OCI-LY7 (cell line): ENCODE results near the gene ZNF750. TPM values are rescaled to one million over a fixed set of nuclear protein-coding genes. Genes with fewer than 3 reads are reported as not detected.
A peak's percentile ranks its signal among the peaks of the same experiment; 100 is the strongest.

ENCODE experiments used
- BruUV-seq: library from RNA; stranded (reverse); fragments of 400-500 nt; replicated peaks from 2 replicates; lab custom pipeline; 2021; lab: Mats Ljungman, UMichigan
- CTCF ChIA-PET: fragments of 300-600 bp; sonication (Branson Sonifier 250); formaldehyde crosslinking; loops from one replicate; lab custom pipeline; 2022; ENCODE audit warnings: antibody characterized with exemption; ENCODE audit not compliant: unreplicated experiment; lab: Charles Lee
- POLR2A ChIA-PET: fragments of 300-600 bp; sonication (Branson Sonifier 250); formaldehyde crosslinking; loops from one replicate; lab custom pipeline; 2022; ENCODE audit warnings: antibody characterized with exemption; lab: Charles Lee
- DNase-seq: peaks from one replicate; pipeline ENCODE4 v3.0.0-alpha.2; 2015; ENCODE audit warnings: low spot score
- H2AFZ ChIP-seq: fragments of 200-600 bp; sonication (generic), shearing (Covaris generic); 2 replicates; pipeline ENCODE4 v1.6.1; 2014; ENCODE audit warnings: mild to moderate bottlenecking, antibody characterized with exemption, low read length, moderate library complexity
- H3K27ac ChIP-seq: fragments of 200-600 bp; sonication (generic); 2 replicates; pipeline ENCODE4 v1.5.1; 2014; ENCODE audit warnings: mixed run types, low read depth, mild to moderate bottlenecking, moderate library complexity, low read length, inconsistent platforms; ENCODE audit not compliant: poor library complexity, severe bottlenecking
- H3K36me3 ChIP-seq: fragments of 200-600 bp; sonication (generic); 2 replicates; pipeline ENCODE4 v1.6.1; 2014; ENCODE audit warnings: mild to moderate bottlenecking, antibody characterized with exemption, low read length, moderate library complexity, mixed read lengths; ENCODE audit not compliant: insufficient read depth
- H3K4me1 ChIP-seq: fragments of 200-600 bp; sonication (generic); 2 replicates; pipeline ENCODE4 v1.5.1; 2014; ENCODE audit warnings: mild to moderate bottlenecking, low read length; ENCODE audit not compliant: insufficient read depth, poor library complexity, severe bottlenecking
- H3K4me2 ChIP-seq: fragments of 200-600 bp; sonication (generic); 2 replicates; pipeline ENCODE4 v1.6.1; 2014; ENCODE audit warnings: mild to moderate bottlenecking, low read length
- H3K4me3 ChIP-seq: fragments of 200-600 bp; sonication (generic); 2 replicates; pipeline ENCODE4 v1.5.1; 2014; ENCODE audit warnings: mild to moderate bottlenecking, low read depth, low read length; ENCODE audit not compliant: poor library complexity, severe bottlenecking
- H3K79me2 ChIP-seq: fragments of 200-600 bp; sonication (generic); 2 replicates; pipeline ENCODE4 v1.6.1; 2016; ENCODE audit warnings: low read depth, mild to moderate bottlenecking, low read length, moderate library complexity, mixed read lengths; ENCODE audit not compliant: insufficient read depth
- H3K9me2 ChIP-seq: fragments of 200-600 bp; sonication (generic); 2 replicates; pipeline ENCODE4 v1.6.1; 2016; ENCODE audit warnings: mild to moderate bottlenecking, low read length, mixed read lengths; ENCODE audit not compliant: insufficient read depth
- H3K9me3 ChIP-seq: fragments of 200-600 bp; sonication (generic); 2 replicates; pipeline ENCODE4 v1.6.1; 2014; ENCODE audit warnings: mild to moderate bottlenecking, mixed run types, low read length, mixed read lengths
- H4K20me1 ChIP-seq: fragments of 200-600 bp; sonication (generic); 2 replicates; pipeline ENCODE4 v1.6.1; 2014; ENCODE audit warnings: mild to moderate bottlenecking, antibody characterized with exemption, low read length, moderate library complexity, mixed read lengths; ENCODE audit not compliant: insufficient read depth
- CTCF ChIP-seq: fragments of 200-600 bp; sonication (generic); conservative IDR thresholded peaks from 2 replicates; pipeline ENCODE4 v1.5.1; 2014; ENCODE audit warnings: mild to moderate bottlenecking, antibody characterized with exemption, low read length, moderate library complexity, mixed read lengths
- EZH2phosphoT487 ChIP-seq: fragments of 200-600 bp; sonication (generic); IDR thresholded peaks from 2 replicates; pipeline ENCODE4 v1.6.1; 2018; ENCODE audit warnings: low read depth, borderline replicate concordance, mild to moderate bottlenecking, mixed run types, antibody characterized with exemption, low read length, moderate library complexity, mixed read lengths
- intact Hi-C: fragments of 100-400 bp; cut with micrococcal nuclease; formaldehyde crosslinking; loops from one replicate; pipeline ENCODE4 v1.10.0; 2022; ENCODE audit not compliant: unreplicated experiment
- total RNA-seq, 2 experiments: library from RNA; depleted of rRNA in 1 of 2; stranded (reverse); fragments of >200 nt in 1 of 2; shearing (Covaris generic) in 1 of 2; gene quantifications; 2 replicates each; pipeline ENCODE4 v1.2.3, GENCODE V29; 2014 to 2022

ZNF750 gene
- total RNA-seq, 2 experiments from 2014 or later, result not detected

GRCh38 chr17:82808921-82809905, 30.6 kb downstream of the ZNF750 start:
- intact Hi-C loops, result no loop called here
- Histone ChIP-seq H3K4me2 (no peak overlapping the region), H3K9me2 (no peaks in the 10 kb centered on the region), H3K36me3 (peaks cover 56% of the 10 kb centered on the region), H3K9me3 (no peaks in the 10 kb centered on the region), H3K79me2 (no peaks in the 10 kb centered on the region), H4K20me1 (no peaks in the 10 kb centered on the region), H2AFZ (no peak overlapping the region), H3K4me1 (no peaks in the 10 kb centered on the region), H3K27ac (no peak overlapping the region), H3K4me3 (no peak overlapping the region)
- BruUV-seq, result no TSS peak
- no peak for DNase-seq
- no peak for TF ChIP-seq EZH2phosphoT487
- TF ChIP-seq CTCF, result no peak
- CTCF ChIA-PET, result no interaction called here
- POLR2A ChIA-PET, result no interaction called here

GRCh38 chr17:82808006-82808405, 31.8 kb downstream of the ZNF750 start:
- intact Hi-C loops, result no loop called here
- H2AFZ ChIP-seq, result no peak overlapping the region
- ChIA-PET POLR2A (no interaction called here), CTCF (no interaction called here)
- peaks cover 56% of the 10 kb centered on the region for H3K36me3 ChIP-seq
- peak overlapping the region; percentile 16 for H3K27ac ChIP-seq
- H3K9me3 ChIP-seq, result no peaks in the 10 kb centered on the region
- no peaks in the 10 kb centered on the region for H3K9me2 ChIP-seq
- no peak overlapping the region for H3K4me3 ChIP-seq
- no peak for TF ChIP-seq EZH2phosphoT487
- TF ChIP-seq CTCF, result no peak
- no peak for DNase-seq
- no peaks in the 10 kb centered on the region for H3K4me1 ChIP-seq
- no peaks in the 10 kb centered on the region for H4K20me1 ChIP-seq
- no peaks in the 10 kb centered on the region for H3K79me2 ChIP-seq
- BruUV-seq, result no TSS peak
- no peak overlapping the region for H3K4me2 ChIP-seq

- no peaks in the 10 kb centered on the region for H3K9me3 ChIP-seq
- H3K4me2 ChIP-seq, result no peak overlapping the region
- no TSS peak for BruUV-seq
- DNase-seq, result no peak
- CTCF ChIA-PET, result no interaction called here
- peaks cover 56% of the 10 kb centered on the region for H3K36me3 ChIP-seq
- POLR2A ChIA-PET, result no interaction called here
- no peak overlapping the region for H2AFZ ChIP-seq
- H4K20me1 ChIP-seq, result no peaks in the 10 kb centered on the region
- H3K27ac ChIP-seq, result no peak overlapping the region
- TF ChIP-seq CTCF (no peak), EZH2phosphoT487 (no peak)
- H3K4me1 ChIP-seq, result no peaks in the 10 kb centered on the region
- no peaks in the 10 kb centered on the region for H3K9me2 ChIP-seq
- no peak overlapping the region for H3K4me3 ChIP-seq
- intact Hi-C loops, result no loop called here
- no peaks in the 10 kb centered on the region for H3K79me2 ChIP-seq
Observed at GRCh38 chr17:82807562-82807961, 32.3 kb downstream of the ZNF750 start.
